ENCODE measurements around the gene ORC3. TPM values are rescaled to one million over a fixed set of nuclear protein-coding genes. Genes with fewer than 3 reads are reported as not detected.

Gene ORC3
- total RNA-seq, 1 experiment from 2014 or later = 52.9 TPM

- Mint-ChIP-seq H3K36me3 (ENCODE audit: insufficient read depth in 1 of 3, low read depth in 3 of 3) (peaks cover 32 to 66% (median 44%) of the 10 kb centered on the region in 3 experiments), H3K27me3 (ENCODE audit: low read depth) (no peaks in the 10 kb centered on the region), H3K27ac (no peak overlapping the region), H3K9me3 (no peaks in the 10 kb centered on the region), H3K4me3 (no peak overlapping the region), H3K4me1 (peaks cover 13 to 19% of the 10 kb centered on the region in 2 experiments)
- Histone ChIP-seq H3K79me1 (ENCODE audit: insufficient read depth, low read depth, low read length, poor library complexity, severe bottlenecking) (no peaks in the 10 kb centered on the region), H3K23ac (ENCODE audit: insufficient read length, low read depth, low read length) (no peak overlapping the region), H3K27me3 (ENCODE audit: insufficient read depth, low read length) (no peaks in the 10 kb centered on the region), H3T11ph (ENCODE audit: low read length) (no peak overlapping the region), H3K79me2 (ENCODE audit: insufficient read depth, low read length) (no peaks in the 10 kb centered on the region), H3K14ac (ENCODE audit: insufficient read depth, low read length) (no peak overlapping the region), H3K9me3 (ENCODE audit: control insufficient read depth, low read depth, low read length) (no peaks in the 10 kb centered on the region), H3K9ac (ENCODE audit: extremely low read depth, insufficient read length, low read length) (no peak overlapping the region), H3K4me2 (ENCODE audit: insufficient read depth, insufficient read length, low read length) (no peak overlapping the region), H2AK5ac (ENCODE audit: insufficient read length, low read length) (no peak overlapping the region), H2BK20ac (ENCODE audit: low read depth, low read length, poor library complexity, severe bottlenecking) (no peak overlapping the region), H3K56ac (ENCODE audit: insufficient read length, low read depth, low read length) (no peak overlapping the region), H4K8ac (replicated peaks; ENCODE audit: insufficient read length, low read depth, low read length) (no peak overlapping the region), H3K4me1 (ENCODE audit: insufficient read depth, low read length) (no peaks in the 10 kb centered on the region), H2AFZ (ENCODE audit: low read length) (no peak overlapping the region), H2BK12ac (ENCODE audit: insufficient read length, low read depth, low read length) (no peak overlapping the region), H3K27ac (ENCODE audit: insufficient read length, low read depth, low read length) (no peak overlapping the region), H3K18ac (ENCODE audit: insufficient read length, low read depth, low read length) (no peak overlapping the region), H3K23me2 (ENCODE audit: insufficient read length, low read depth, low read length, poor library complexity, severe bottlenecking) (no peaks in the 10 kb centered on the region), H3K4ac (ENCODE audit: low read depth, low read length) (no peak overlapping the region), H2BK5ac (ENCODE audit: insufficient read length, low read length) (no peak overlapping the region), H4K91ac (ENCODE audit: insufficient read length, low read depth, low read length) (no peak overlapping the region), H2BK15ac (ENCODE audit: low read depth, low read length) (no peak overlapping the region), H4K5ac (ENCODE audit: insufficient read length, low read depth, low read length) (no peak overlapping the region), H4K20me1 (ENCODE audit: control insufficient read depth, insufficient read depth, insufficient read length) (no peaks in the 10 kb centered on the region), H2BK120ac (ENCODE audit: low read depth, low read length, poor library complexity, severe bottlenecking) (no peak overlapping the region)
- no CpG with 5 or more reads among the region's 5 CpGs for WGBS (ENCODE audit: extremely low coverage, insufficient read length, low lambda C conversion rate)
- DNase-seq = no peak
- TF ChIP-seq CTCF (conservative IDR thresholded peaks at IDR 0.05) = no peak
Measured at GRCh38 chr6:87673237-87673636, 83.3 kb downstream of the ORC3 start.
